BE2C (cell line): ENCODE results near the gene ADAM15.

Experiments used
- DNase-seq: peaks from one replicate; pipeline ENCODE4 v3.0.0-alpha.2; 2020
- H3K27me3 ChIP-seq: fragments of 250-450 bp; sonication (Bioruptor Pico); 2 replicates; pipeline ENCODE4 v1.5.1; 2020; ENCODE audit warnings: mild to moderate bottlenecking
- H3K36me3 ChIP-seq: fragments of 250-450 bp; sonication (Bioruptor Pico); 2 replicates; pipeline ENCODE4 v1.5.1; 2020; ENCODE audit warnings: mild to moderate bottlenecking
- H3K4me1 ChIP-seq: fragments of 250-450 bp; sonication (Bioruptor Pico); 2 replicates; pipeline ENCODE4 v1.5.1; 2020
- H3K4me3 ChIP-seq: 2 replicates; pipeline ENCODE4 v1.5.1; 2011; ENCODE audit warnings: low read depth, low read length
- H3K9me3 ChIP-seq: fragments of 250-450 bp; sonication (Bioruptor Pico); 2 replicates; pipeline ENCODE4 v1.5.1; 2020
- TF ChIP-seq, protein P1 (sequence below): IDR thresholded peaks from 2 replicates; pipeline ENCODE4 v1.5.1; 2012; ENCODE audit warnings: mild to moderate bottlenecking, low read depth, low read length

Gene ADAM15

GRCh38 chr1:155011437-155012025 lies 39.6 kb upstream of the ADAM15 start:
- no peak overlapping the region for H3K4me3 ChIP-seq
- H3K27me3 ChIP-seq: no peaks in the 10 kb centered on the region
- peaks cover 14% of the 10 kb centered on the region for H3K36me3 ChIP-seq
- TF ChIP-seq, protein P1, sequence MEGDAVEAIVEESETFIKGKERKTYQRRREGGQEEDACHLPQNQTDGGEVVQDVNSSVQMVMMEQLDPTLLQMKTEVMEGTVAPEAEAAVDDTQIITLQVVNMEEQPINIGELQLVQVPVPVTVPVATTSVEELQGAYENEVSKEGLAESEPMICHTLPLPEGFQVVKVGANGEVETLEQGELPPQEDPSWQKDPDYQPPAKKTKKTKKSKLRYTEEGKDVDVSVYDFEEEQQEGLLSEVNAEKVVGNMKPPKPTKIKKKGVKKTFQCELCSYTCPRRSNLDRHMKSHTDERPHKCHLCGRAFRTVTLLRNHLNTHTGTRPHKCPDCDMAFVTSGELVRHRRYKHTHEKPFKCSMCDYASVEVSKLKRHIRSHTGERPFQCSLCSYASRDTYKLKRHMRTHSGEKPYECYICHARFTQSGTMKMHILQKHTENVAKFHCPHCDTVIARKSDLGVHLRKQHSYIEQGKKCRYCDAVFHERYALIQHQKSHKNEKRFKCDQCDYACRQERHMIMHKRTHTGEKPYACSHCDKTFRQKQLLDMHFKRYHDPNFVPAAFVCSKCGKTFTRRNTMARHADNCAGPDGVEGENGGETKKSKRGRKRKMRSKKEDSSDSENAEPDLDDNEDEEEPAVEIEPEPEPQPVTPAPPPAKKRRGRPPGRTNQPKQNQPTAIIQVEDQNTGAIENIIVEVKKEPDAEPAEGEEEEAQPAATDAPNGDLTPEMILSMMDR: no peak
- DNase-seq: no peak
- H3K9me3 ChIP-seq: no peaks in the 10 kb centered on the region
- H3K4me1 ChIP-seq: peaks cover 24% of the 10 kb centered on the region

DNA sequence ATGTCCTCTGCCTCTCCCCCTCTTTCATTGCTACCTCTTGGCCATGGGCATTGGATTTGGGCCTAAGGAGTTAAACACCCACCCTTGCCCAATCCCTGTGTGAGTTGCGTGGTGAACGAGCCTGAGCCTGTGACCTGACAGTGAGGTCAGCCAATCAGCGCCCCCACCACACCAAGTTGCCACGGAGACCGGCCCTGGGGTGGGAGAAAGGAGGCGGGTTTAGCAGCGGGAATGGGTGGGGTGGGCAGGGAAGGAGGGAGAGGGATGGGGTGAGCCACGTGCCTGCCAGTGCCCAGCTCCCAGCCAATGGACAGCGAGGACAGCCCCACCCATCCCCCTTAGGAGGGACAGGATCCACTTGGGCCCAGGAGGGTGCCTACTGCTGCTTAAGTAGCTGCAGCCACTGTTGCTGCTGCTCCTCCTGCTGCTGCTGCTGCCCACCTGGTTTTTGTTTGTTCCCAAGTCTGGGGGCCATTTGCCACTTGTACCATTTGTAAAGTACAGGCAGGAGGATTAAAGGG lies 39.0 kb upstream of the ADAM15 start:
- TF ChIP-seq, protein P1: no peak
- Histone ChIP-seq H3K36me3 (peaks cover 17% of the 10 kb centered on the region), H3K4me3 (no peak overlapping the region), H3K9me3 (no peaks in the 10 kb centered on the region), H3K4me1 (peaks cover 29% of the 10 kb centered on the region), H3K27me3 (no peaks in the 10 kb centered on the region)
- peak; percentile 86 for DNase-seq

DNA sequence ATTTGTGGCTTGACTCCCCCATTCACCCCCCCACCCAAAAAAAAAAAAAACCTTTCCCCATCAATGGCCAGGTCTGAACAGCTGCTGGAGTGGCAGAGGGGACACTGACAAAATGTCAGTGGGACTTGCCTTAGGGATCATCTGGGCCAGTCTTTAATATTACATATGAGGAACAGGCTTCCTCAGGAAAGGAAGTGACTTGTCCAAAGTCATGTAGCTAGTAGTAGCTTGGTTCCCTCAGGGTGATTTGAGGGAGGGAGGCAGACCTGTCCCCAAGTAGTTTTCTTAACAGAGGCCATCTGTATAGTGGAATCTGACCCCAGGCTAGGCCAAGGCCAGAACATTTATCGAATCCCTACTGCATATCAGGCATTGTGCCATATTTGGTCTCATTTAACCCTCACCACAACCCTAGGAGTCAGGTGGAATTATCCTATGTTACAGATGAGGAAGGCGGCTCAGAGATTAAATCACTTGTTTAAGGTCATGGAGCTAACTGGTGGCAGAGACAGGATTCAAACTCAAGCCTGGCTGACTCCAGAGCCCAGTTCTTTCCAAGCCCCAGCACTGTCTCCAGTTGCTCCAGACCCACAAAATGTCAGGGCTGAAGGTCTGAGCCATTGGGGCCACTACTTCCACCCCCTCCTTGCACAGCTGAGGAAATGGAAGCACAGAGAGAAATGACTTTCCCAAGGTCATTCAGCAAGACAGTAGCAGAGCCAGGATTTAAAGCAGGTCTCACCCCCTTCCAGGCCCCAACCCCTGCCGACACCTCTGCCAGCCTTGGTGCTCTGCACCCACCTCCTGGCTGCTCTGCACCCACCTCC lies 38.1 kb upstream of the ADAM15 start:
- Histone ChIP-seq H3K27me3 (no peaks in the 10 kb centered on the region), H3K4me3 (no peak overlapping the region), H3K9me3 (no peaks in the 10 kb centered on the region), H3K4me1 (peaks cover 33% of the 10 kb centered on the region), H3K36me3 (peaks cover 17% of the 10 kb centered on the region)
- no peak for DNase-seq
- TF ChIP-seq, protein P1: no peak

DNA sequence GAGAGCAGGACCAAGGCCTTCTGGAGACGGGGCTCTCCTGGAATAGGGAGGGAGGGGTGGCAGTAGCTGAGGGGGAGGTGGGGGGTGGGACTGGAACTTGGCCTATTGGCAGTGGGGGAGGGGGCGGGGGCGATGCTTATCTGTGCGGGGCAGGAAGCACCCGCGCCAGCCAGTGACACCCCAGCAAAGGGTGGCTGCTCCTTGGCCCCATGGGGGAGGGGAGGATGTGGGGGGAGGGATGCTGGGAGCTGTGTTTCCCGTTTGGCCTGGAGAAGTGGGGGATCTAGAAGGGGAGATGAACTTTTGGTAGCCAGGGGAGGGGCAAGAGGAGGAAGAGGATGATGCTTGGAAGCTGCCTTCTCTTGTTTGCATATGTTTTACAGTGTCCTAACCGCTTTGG lies 37.5 kb upstream of the ADAM15 start:
- no peaks in the 10 kb centered on the region for H3K9me3 ChIP-seq
- H3K27me3 ChIP-seq: no peaks in the 10 kb centered on the region
- no peak for DNase-seq
- peaks cover 34% of the 10 kb centered on the region for H3K4me1 ChIP-seq
- no peak overlapping the region for H3K4me3 ChIP-seq
- TF ChIP-seq, protein P1: no peak
- peaks cover 17% of the 10 kb centered on the region for H3K36me3 ChIP-seq

DNA sequence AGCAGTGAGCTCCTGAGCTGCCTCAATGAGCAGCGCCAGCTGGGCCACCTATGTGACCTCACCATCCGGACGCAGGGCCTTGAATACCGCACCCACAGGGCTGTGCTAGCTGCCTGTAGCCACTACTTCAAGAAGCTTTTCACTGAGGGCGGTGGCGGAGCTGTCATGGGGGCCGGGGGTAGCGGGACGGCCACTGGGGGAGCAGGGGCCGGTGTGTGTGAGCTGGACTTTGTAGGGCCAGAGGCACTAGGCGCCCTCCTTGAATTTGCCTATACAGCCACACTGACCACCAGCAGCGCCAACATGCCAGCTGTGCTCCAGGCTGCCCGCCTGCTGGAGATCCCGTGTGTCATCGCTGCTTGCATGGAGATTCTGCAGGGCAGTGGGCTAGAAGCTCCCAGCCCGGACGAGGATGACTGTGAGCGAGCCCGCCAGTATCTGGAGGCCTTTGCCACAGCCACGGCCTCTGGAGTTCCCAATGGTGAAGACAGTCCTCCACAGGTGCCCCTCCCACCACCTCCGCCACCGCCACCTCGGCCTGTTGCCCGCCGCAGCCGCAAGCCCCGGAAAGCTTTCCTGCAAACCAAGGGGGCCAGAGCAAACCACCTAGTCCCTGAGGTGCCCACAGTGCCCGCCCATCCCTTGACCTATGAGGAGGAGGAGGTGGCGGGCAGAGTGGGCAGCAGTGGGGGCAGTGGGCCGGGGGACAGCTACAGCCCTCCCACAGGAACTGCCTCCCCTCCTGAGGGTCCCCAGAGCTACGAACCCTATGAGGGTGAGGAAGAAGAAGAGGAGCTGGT lies 36.2 kb upstream of the ADAM15 start:
- no peaks in the 10 kb centered on the region for H3K9me3 ChIP-seq
- DNase-seq: no peak
- H3K27me3 ChIP-seq: no peaks in the 10 kb centered on the region
- H3K4me3 ChIP-seq: no peak overlapping the region
- H3K36me3 ChIP-seq: peaks cover 17% of the 10 kb centered on the region
- TF ChIP-seq, protein P1: no peak
- H3K4me1 ChIP-seq: peaks cover 34% of the 10 kb centered on the region
